OCI-LY1 (cell line): Measurements from ENCODE around the gene FUT4.

Source experiments
- EZH2 ChIP-seq: fragments of 200-600 bp; sonication (generic), shearing (Covaris generic); IDR thresholded peaks from 2 replicates; pipeline ENCODE4 v1.8.0; 2017; ENCODE audit warnings: borderline replicate concordance, mixed run types, mild to moderate bottlenecking, antibody characterized with exemption, low read length, moderate library complexity, mixed read lengths
- TF ChIP-seq, protein P1 (sequence below): fragments of 200-600 bp; sonication (generic), shearing (Covaris generic); IDR thresholded peaks from 2 replicates; pipeline ENCODE4 v1.5.1; 2017; ENCODE audit warnings: mild to moderate bottlenecking, antibody characterized with exemption, low read length, moderate library complexity, mixed read lengths

GRCh38 chr11:94574193-94574961, 30.7 kb downstream of the FUT4 start:
- TF ChIP-seq, protein P1, sequence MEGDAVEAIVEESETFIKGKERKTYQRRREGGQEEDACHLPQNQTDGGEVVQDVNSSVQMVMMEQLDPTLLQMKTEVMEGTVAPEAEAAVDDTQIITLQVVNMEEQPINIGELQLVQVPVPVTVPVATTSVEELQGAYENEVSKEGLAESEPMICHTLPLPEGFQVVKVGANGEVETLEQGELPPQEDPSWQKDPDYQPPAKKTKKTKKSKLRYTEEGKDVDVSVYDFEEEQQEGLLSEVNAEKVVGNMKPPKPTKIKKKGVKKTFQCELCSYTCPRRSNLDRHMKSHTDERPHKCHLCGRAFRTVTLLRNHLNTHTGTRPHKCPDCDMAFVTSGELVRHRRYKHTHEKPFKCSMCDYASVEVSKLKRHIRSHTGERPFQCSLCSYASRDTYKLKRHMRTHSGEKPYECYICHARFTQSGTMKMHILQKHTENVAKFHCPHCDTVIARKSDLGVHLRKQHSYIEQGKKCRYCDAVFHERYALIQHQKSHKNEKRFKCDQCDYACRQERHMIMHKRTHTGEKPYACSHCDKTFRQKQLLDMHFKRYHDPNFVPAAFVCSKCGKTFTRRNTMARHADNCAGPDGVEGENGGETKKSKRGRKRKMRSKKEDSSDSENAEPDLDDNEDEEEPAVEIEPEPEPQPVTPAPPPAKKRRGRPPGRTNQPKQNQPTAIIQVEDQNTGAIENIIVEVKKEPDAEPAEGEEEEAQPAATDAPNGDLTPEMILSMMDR: no peak
- TF ChIP-seq EZH2: no peak
